Skeletal muscle satellite cell (primary cell): ENCODE measurements around the gene NPAS4. TPM values are rescaled to one million over a fixed set of nuclear protein-coding genes. Genes with fewer than 3 reads are reported as not detected.

Source experiments
- H3K27me3 ChIP-seq: 2 replicates; pipeline ENCODE4 v1.7.0; 2013; ENCODE audit warnings: low read length; ENCODE audit not compliant: control insufficient read depth, insufficient read depth
- H3K36me3 ChIP-seq: 2 replicates; pipeline ENCODE4 v1.7.0; 2013; ENCODE audit warnings: mild to moderate bottlenecking, control low read depth, low read length; ENCODE audit not compliant: insufficient read depth
- H3K4me1 ChIP-seq: 2 replicates; pipeline ENCODE4 v1.7.0; 2013; ENCODE audit warnings: low read length; ENCODE audit not compliant: control insufficient read depth, insufficient read depth
- H3K4me2 ChIP-seq: 2 replicates; pipeline ENCODE4 v1.7.0; 2013; ENCODE audit warnings: mild to moderate bottlenecking, low read length
- H3K4me3 ChIP-seq: 2 replicates; pipeline ENCODE4 v1.7.0; 2013; ENCODE audit warnings: low read length
- H3K9ac ChIP-seq: 2 replicates; pipeline ENCODE4 v1.7.0; 2013; ENCODE audit warnings: mild to moderate bottlenecking, low read depth, low read length, moderate library complexity
- H3K9me3 ChIP-seq: replicated peaks from 2 replicates; pipeline ENCODE4 v1.7.0; 2013; ENCODE audit warnings: mild to moderate bottlenecking, control low read depth, low read length
- small RNA-seq: library from RNA; depleted of rRNA; stranded (forward); fragments of <200 nt; gene quantifications from one replicate; pipeline ENCODE3, GENCODE V24; 2012

NPAS4 gene

GRCh38 chr11:66472054-66472453 is 51.2 kb downstream of the NPAS4 start:
- Histone ChIP-seq H3K9ac (no peak overlapping the region), H3K4me2 (no peak overlapping the region), H3K9me3 (no peaks in the 10 kb centered on the region), H3K4me1 (peaks cover 6% of the 10 kb centered on the region), H3K27me3 (no peaks in the 10 kb centered on the region), H3K4me3 (no peak overlapping the region), H3K36me3 (peaks cover 3% of the 10 kb centered on the region)

- H3K9me3 ChIP-seq, result no peaks in the 10 kb centered on the region
- H3K4me1 ChIP-seq, result no peaks in the 10 kb centered on the region
- H3K4me2 ChIP-seq, result no peak overlapping the region
- H3K36me3 ChIP-seq, result peaks cover 3% of the 10 kb centered on the region
- no peak overlapping the region for H3K4me3 ChIP-seq
- no peak overlapping the region for H3K9ac ChIP-seq
- no peaks in the 10 kb centered on the region for H3K27me3 ChIP-seq
Observed at GRCh38 chr11:66473167-66473566, 52.3 kb downstream of the NPAS4 start.

GRCh38 chr11:66473608-66474515 is 53.0 kb downstream of the NPAS4 start:
- no peak overlapping the region for H3K9ac ChIP-seq
- peaks cover 3% of the 10 kb centered on the region for H3K36me3 ChIP-seq
- H3K4me3 ChIP-seq, result no peak overlapping the region

GRCh38 chr11:66475349-66476172 is 54.7 kb downstream of the NPAS4 start:
- no peak overlapping the region for H3K4me2 ChIP-seq
- no peaks in the 10 kb centered on the region for H3K9me3 ChIP-seq
- peaks cover 3% of the 10 kb centered on the region for H3K36me3 ChIP-seq
- H3K9ac ChIP-seq, result no peak overlapping the region
- H3K4me1 ChIP-seq, result peaks cover 8% of the 10 kb centered on the region
- H3K4me3 ChIP-seq, result no peak overlapping the region
- H3K27me3 ChIP-seq, result no peaks in the 10 kb centered on the region

More at GRCh38 chr11:66473608-66474515, 53.0 kb downstream of the NPAS4 start:
- H3K27me3 ChIP-seq, result no peaks in the 10 kb centered on the region
- no peaks in the 10 kb centered on the region for H3K9me3 ChIP-seq
- H3K4me2 ChIP-seq, result no peak overlapping the region
- peaks cover 3% of the 10 kb centered on the region for H3K4me1 ChIP-seq

Small RNA genes within 50 kb of the gene (small RNA-seq; reads per million reads assigned to genes)
- gene RF00017 (not detected), gene RF00416 (not detected), gene RNU1-84P (6.8 reads per million, percentile 88 among the genes with 10 or more reads in this experiment)
